RCC 7860 (cell line): ENCODE results near the gene EPHB3.

Experiments
- DNase-seq: peaks from one replicate; pipeline ENCODE4 v3.0.0-alpha.2; 2015; ENCODE audit warnings: low spot score
- FAIRE-seq: peaks from 2 replicates; lab custom pipeline; 2012; peaks lifted over from hg19 to GRCh38; lab: Jason Lieb, UNC

EPHB3 gene

GRCh38 chr3:184579513-184579912 is 17.9 kb downstream of the EPHB3 start:
- no peak for FAIRE-seq
- DNase-seq = no peak

- no peak for DNase-seq
- no peak for FAIRE-seq
These were observed 18.8 kb downstream of the EPHB3 start for GRCh38 chr3:184580376-184580775.

- DNase-seq (no peak), FAIRE-seq (no peak)
These were observed 19.8 kb downstream of the EPHB3 start for GRCh38 chr3:184581331-184581855.

GRCh38 chr3:184582646-184583577 is 21.3 kb downstream of the EPHB3 start:
- no peak for FAIRE-seq
- no peak for DNase-seq

- DNase-seq = no peak
- no peak for FAIRE-seq
These were observed 22.2 kb downstream of the EPHB3 start for GRCh38 chr3:184583578-184584451.

GRCh38 chr3:184584464-184584891 is 22.9 kb downstream of the EPHB3 start:
- DNase-seq (no peak), FAIRE-seq (no peak)

GRCh38 chr3:184585545-184585944 is 24.0 kb downstream of the EPHB3 start:
- DNase-seq (no peak), FAIRE-seq (no peak)

- DNase-seq (no peak), FAIRE-seq (no peak)
These were observed 25.3 kb downstream of the EPHB3 start for GRCh38 chr3:184586851-184587250.

GRCh38 chr3:184588776-184589175 is 27.2 kb downstream of the EPHB3 start:
- DNase-seq (no peak), FAIRE-seq (no peak)

- FAIRE-seq (no peak), DNase-seq (no peak)
These were observed 29.2 kb downstream of the EPHB3 start for GRCh38 chr3:184590795-184591194.

- no peak for DNase-seq
- no peak for FAIRE-seq
These were observed 30.2 kb downstream of the EPHB3 start for GRCh38 chr3:184591789-184592188.

GRCh38 chr3:184592371-184593219 is 31.0 kb downstream of the EPHB3 start:
- no peak for FAIRE-seq

GRCh38 chr3:184593220-184593927 is 31.8 kb downstream of the EPHB3 start:
- FAIRE-seq = no peak

More at GRCh38 chr3:184592371-184593219, 31.0 kb downstream of the EPHB3 start:
- no peak for DNase-seq

GRCh38 chr3:184593928-184594303 is 32.3 kb downstream of the EPHB3 start:
- no peak for DNase-seq
- FAIRE-seq = no peak

More at GRCh38 chr3:184593220-184593927, 31.8 kb downstream of the EPHB3 start:
- DNase-seq = no peak

GRCh38 chr3:184594371-184595001 is 32.9 kb downstream of the EPHB3 start:
- FAIRE-seq (no peak), DNase-seq (no peak)

GRCh38 chr3:184595726-184596125 is 34.1 kb downstream of the EPHB3 start:
- DNase-seq = no peak
- FAIRE-seq = no peak

- DNase-seq (no peak), FAIRE-seq (no peak)
These were observed 34.6 kb downstream of the EPHB3 start for GRCh38 chr3:184596233-184596632.

GRCh38 chr3:184596886-184597575 is 35.4 kb downstream of the EPHB3 start:
- FAIRE-seq (no peak), DNase-seq (no peak)
